K562 (cell line): ENCODE results near the gene CTXN1. TPM values are rescaled to one million over a fixed set of nuclear protein-coding genes. Genes with fewer than 3 reads are reported as not detected.
A peak's percentile ranks its signal among the peaks of the same experiment; 100 is the strongest.

Experiments used
- ATAC-seq: fragments of 200-7000 bp; cut with Tn5 transposase; 3 replicates; pipeline ENCODE4 v1.9.1; 2020; ENCODE audit warnings: moderate library complexity
- BruUV-seq: library from RNA; stranded (reverse); fragments of 400-500 nt; replicated peaks from 2 replicates; lab custom pipeline; 2021; lab: Mats Ljungman, UMichigan
- CTCF ChIA-PET: fragments of 300-600 bp; formaldehyde crosslinking; extraction: SDS; loops from one replicate; lab custom pipeline; 2021; ENCODE audit warnings: low intra/inter-chr PET ratio; lab: Yijun Ruan, JAX
- POLR2A ChIA-PET: fragments of 300-600, 350-650 bp; sonication (Branson Sonifier 250); formaldehyde crosslinking; extraction: SDS; loops from one replicate; lab custom pipeline; 2021; ENCODE audit warnings: antibody characterized with exemption, inconsistent platforms; lab: Yijun Ruan, JAX
- DNase-seq, 4 experiments: peaks; one replicate each; pipeline versions ENCODE4 v3.0.0 to v3.0.0-alpha.2; 2011 to 2018; ENCODE audit warnings: low spot score in 3 of 4, mixed read lengths in 3 of 4; ENCODE audit errors: extremely low read depth in 1 of 4
- FAIRE-seq: peaks from 2 replicates; lab custom pipeline; 2011; peaks lifted over from hg19 to GRCh38; lab: Jason Lieb, UNC
- H2AFZ ChIP-seq: 2 replicates; pipeline ENCODE4 v1.6.0; 2011; ENCODE audit warnings: low read depth, low read length, control low read depth, inconsistent platforms
- H3K27ac ChIP-seq: fragments of 200-600 bp; 3 replicates; pipeline ENCODE4 v1.8.0; 2011; ENCODE audit warnings: low read depth, mild to moderate bottlenecking, control low read depth, inconsistent platforms, low read length, moderate library complexity, mixed read lengths; ENCODE audit errors: extremely low read depth
- H3K27me3 ChIP-seq, 2 experiments: fragments of 300-600 bp in 1 of 2; 2 replicates in 1 of 2; 3 replicates in 1 of 2; pipeline versions ENCODE4 v1.6.0 to v1.8.0; 2011; ENCODE audit warnings: inconsistent platforms in 2 of 2, low read length in 2 of 2, mild to moderate bottlenecking in 1 of 2, mixed read lengths in 1 of 2, moderate library complexity in 1 of 2; ENCODE audit not compliant: control insufficient read depth in 2 of 2, insufficient read depth in 2 of 2
- H3K36me3 ChIP-seq: fragments of 300-600 bp; 3 replicates; pipeline ENCODE4 v1.8.0; 2011; ENCODE audit warnings: mild to moderate bottlenecking, low read length, inconsistent platforms; ENCODE audit not compliant: control insufficient read depth, insufficient read depth
- H3K4me1 ChIP-seq, 2 experiments: fragments of 200-600 bp in 1 of 2; replicated peaks in 1 of 2; 2 replicates in 1 of 2; 3 replicates in 1 of 2; pipeline versions ENCODE4 v1.5.1 to v1.8.0; 2011; ENCODE audit warnings: inconsistent platforms in 2 of 2, low read length in 2 of 2, mild to moderate bottlenecking in 1 of 2, mixed read lengths in 1 of 2, moderate library complexity in 1 of 2; ENCODE audit not compliant: control insufficient read depth in 2 of 2, insufficient read depth in 2 of 2
- H3K4me2 ChIP-seq: 2 replicates; pipeline ENCODE4 v1.6.1; 2011; ENCODE audit warnings: low read length, control low read depth, inconsistent platforms, mixed read lengths; ENCODE audit not compliant: insufficient read depth
- H3K4me3 ChIP-seq: fragments of 200-600 bp; sonication (generic), shearing (Covaris generic); 2 replicates; pipeline ENCODE4 v1.5.1; 2016; ENCODE audit warnings: control low read depth, inconsistent platforms
- H3K79me2 ChIP-seq: fragments of 200-600 bp; 3 replicates; pipeline ENCODE4 v1.8.0; 2011; ENCODE audit warnings: low read length, inconsistent platforms; ENCODE audit not compliant: control insufficient read depth, insufficient read depth
- H3K9ac ChIP-seq, 2 experiments: 2 replicates each; pipeline versions ENCODE4 v1.6.0 to v1.6.1; 2011; ENCODE audit warnings: low read depth in 2 of 2, low read length in 2 of 2, control low read depth in 1 of 2, inconsistent platforms in 1 of 2, mild to moderate bottlenecking in 1 of 2, mixed read lengths in 1 of 2; ENCODE audit not compliant: insufficient read depth in 1 of 2
- H3K9me1 ChIP-seq: one replicate; pipeline ENCODE4 v1.6.0; 2011; ENCODE audit warnings: inconsistent platforms, mild to moderate bottlenecking, low read length, moderate library complexity; ENCODE audit not compliant: control insufficient read depth, insufficient read depth
- H3K9me3 ChIP-seq: replicated peaks from 2 replicates; pipeline ENCODE4 v1.5.1; 2011; ENCODE audit warnings: low read depth, low read length, inconsistent platforms; ENCODE audit not compliant: control insufficient read depth, insufficient read depth
- H4K20me1 ChIP-seq: replicated peaks from 2 replicates; pipeline ENCODE4 v1.6.1; 2011; ENCODE audit warnings: low read length, inconsistent platforms, mixed read lengths; ENCODE audit not compliant: control insufficient read depth, insufficient read depth
- HDGF ChIP-seq: fragments of 450-650 bp; IDR thresholded peaks from 2 replicates; pipeline ENCODE4 v1.6.1; 2016
- MLX ChIP-seq, 2 experiments: fragments of 450-650 bp in 1 of 2; sonication (generic) in 1 of 2; formaldehyde crosslinking; conservative IDR thresholded peaks; 2 replicates each; pipeline versions ENCODE4 v1.4.0 to v1.8.1; 2020 to 2022; ENCODE audit warnings: mild to moderate bottlenecking in 1 of 2, missing genetic modification reagents in 1 of 2
- POLR2G ChIP-seq: fragments of 200-400 bp; formaldehyde crosslinking; IDR thresholded peaks from 2 replicates; pipeline ENCODE4 v1.6.1; 2017; ENCODE audit warnings: low read depth, mild to moderate bottlenecking, antibody characterized with exemption, low read length, moderate library complexity
- SNIP1 ChIP-seq: fragments of 450-650 bp; IDR thresholded peaks from 2 replicates; pipeline ENCODE4 v1.7.1; 2017; ENCODE audit warnings: low read depth, mild to moderate bottlenecking
- WGBS: fragments of 100-300 bp; shearing (Covaris generic); methylation state at CpG from one replicate; pipeline ENCODE4 v1.1.6; 2016; ENCODE audit warnings: low coverage, mixed read lengths; ENCODE audit not compliant: insufficient coverage; ENCODE audit errors: missing lambda C conversion rate; 5-methylcytosine and 5-hydroxymethylcytosine counted together
- in situ Hi-C: fragments of 300-500 bp; cut with MboI; formaldehyde crosslinking; loops from 4 replicates; pipeline ENCODE4 v1.15.0; 2018; ENCODE audit warnings: inconsistent platforms, mixed read lengths
- intact Hi-C: fragments of 100-400 bp; cut with micrococcal nuclease; formaldehyde crosslinking; loops from 2 replicates; pipeline ENCODE4 v1.14.2; 2022
- polyA plus RNA-seq, 8 experiments: library from polyadenylated mRNA; depleted of rRNA in 4 of 8; stranded (reverse) in 5 of 8; unstranded in 3 of 8; fragments of >200 nt; fragmentation: Nextera tagmentation in 2 of 8; fragmentation: Illumina TruSeq in 1 of 8; extraction: Ambion mirVana in 2 of 8; extraction: Trizol in 1 of 8; gene quantifications; 2 replicates each; pipeline versions ENCODE4 v1.2.1 to v1.2.3, GENCODE V29; 2011 to 2014; ENCODE audit warnings: inconsistent platforms in 1 of 8, missing spikeins in 1 of 8
- total RNA-seq, 7 experiments: library from RNA; depleted of rRNA in 6 of 7; stranded (reverse); fragments of >200 nt in 6 of 7; fragmentation: Illumina TruSeq in 2 of 7; extraction: Trizol in 2 of 7; gene quantifications; 2 replicates each; pipeline versions ENCODE4 v1.2.1 to v1.2.3, GENCODE V29; 2011 to 2021; ENCODE audit warnings: low replicate concordance in 1 of 7
- TF ChIP-seq, protein P1 (sequence below): sonication (generic); formaldehyde crosslinking; IDR thresholded peaks from 2 replicates; pipeline ENCODE4 v1.8.1; 2023; ENCODE audit warnings: mild to moderate bottlenecking, missing genetic modification reagents

The CTXN1 gene
- total and polyA plus RNA-seq, 9 of the 15 experiments (the other 6 are each of a cell fraction or from before 2014, with no cell fraction given), result 0.15 to 37.4 (median 1.8) TPM; not detected in 2

- Histone ChIP-seq H3K4me3 (no peak overlapping the region), H3K4me1 (peaks cover 0 to 81% of the 10 kb centered on the region in 2 experiments; a peak in 3 of 5 replicates), H3K9me1 (no peaks in the 10 kb centered on the region), H3K36me3 (peaks cover 42% of the 10 kb centered on the region; the same call in 1 of the 3 replicates), H4K20me1 (no peaks in the 10 kb centered on the region), H3K9ac (no peak overlapping the region; a peak in 1 of 4 replicates), H3K27ac (no peak overlapping the region), H3K27me3 (no peaks in the 10 kb centered on the region), H3K79me2 (peaks cover 14% of the 10 kb centered on the region), H3K9me3 (no peaks in the 10 kb centered on the region), H2AFZ (no peak overlapping the region), H3K4me2 (no peak overlapping the region)
- BruUV-seq, result no TSS peak
- DNase-seq (no peak), ATAC-seq (no peak), FAIRE-seq (no peak)
- POLR2A ChIA-PET, result interaction anchor here (0.8 to 2.1 kb wide), 3 partner anchors 8 to 43 kb away, joined by 3 to 13 read pairs (median 7); partner anchors contain the start of gene SNAPC2
- intact Hi-C loops, result no loop called here
- CTCF ChIA-PET, result no interaction called here
- WGBS, result 92% methylated on average over 22 of the region's 31 CpGs
- in situ Hi-C loops, result no loop called here
- TF ChIP-seq HDGF (no peak), SNIP1 (no peak), POLR2G (peak; percentile 53; the same call in 1 of the 2 replicates), MLX (CRISPR knock-in tag; conservative IDR thresholded peaks at IDR 0.05) (no peak)
- TF ChIP-seq, protein P1, sequence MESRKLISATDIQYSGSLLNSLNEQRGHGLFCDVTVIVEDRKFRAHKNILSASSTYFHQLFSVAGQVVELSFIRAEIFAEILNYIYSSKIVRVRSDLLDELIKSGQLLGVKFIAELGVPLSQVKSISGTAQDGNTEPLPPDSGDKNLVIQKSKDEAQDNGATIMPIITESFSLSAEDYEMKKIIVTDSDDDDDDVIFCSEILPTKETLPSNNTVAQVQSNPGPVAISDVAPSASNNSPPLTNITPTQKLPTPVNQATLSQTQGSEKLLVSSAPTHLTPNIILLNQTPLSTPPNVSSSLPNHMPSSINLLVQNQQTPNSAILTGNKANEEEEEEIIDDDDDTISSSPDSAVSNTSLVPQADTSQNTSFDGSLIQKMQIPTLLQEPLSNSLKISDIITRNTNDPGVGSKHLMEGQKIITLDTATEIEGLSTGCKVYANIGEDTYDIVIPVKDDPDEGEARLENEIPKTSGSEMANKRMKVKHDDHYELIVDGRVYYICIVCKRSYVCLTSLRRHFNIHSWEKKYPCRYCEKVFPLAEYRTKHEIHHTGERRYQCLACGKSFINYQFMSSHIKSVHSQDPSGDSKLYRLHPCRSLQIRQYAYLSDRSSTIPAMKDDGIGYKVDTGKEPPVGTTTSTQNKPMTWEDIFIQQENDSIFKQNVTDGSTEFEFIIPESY (CRISPR knock-in tag), result peak; percentile 38
Observed at GRCh38 chr19:7912144-7912696, 13.7 kb downstream of the CTXN1 start.
